CD14-positive monocyte (primary cell): ENCODE data around the gene ASPN. TPM values are rescaled to one million over a fixed set of nuclear protein-coding genes. Genes with fewer than 3 reads are reported as not detected.

Source experiments
- DNase-seq, 3 donors: peaks; one replicate each; pipeline ENCODE4 v3.0.0-alpha.2; 2011 to 2022
- H2AFZ ChIP-seq: 2 replicates; pipeline ENCODE4 v1.6.0; 2012; ENCODE audit warnings: mild to moderate bottlenecking, low read depth, low read length, inconsistent platforms; ENCODE audit not compliant: insufficient read depth, poor library complexity, severe bottlenecking
- H3K27ac ChIP-seq, 2 donors: 1 replicate in 1 of 2; 2 replicates in 1 of 2; pipeline ENCODE4 v1.5.1; 2012 to 2013; ENCODE audit warnings: low read length in 2 of 2, control low read depth in 1 of 2, inconsistent platforms in 1 of 2, low read depth in 1 of 2, mild to moderate bottlenecking in 1 of 2
- H3K27me3 ChIP-seq, 2 donors: one replicate each; pipeline versions ENCODE4 v1.6.0 to v1.6.1; 2011 to 2013; ENCODE audit warnings: low read length in 2 of 2; ENCODE audit not compliant: control insufficient read depth in 2 of 2, insufficient read depth in 2 of 2
- H3K36me3 ChIP-seq, 2 donors: replicated peaks in 1 of 2; 1 replicate in 1 of 2; 2 replicates in 1 of 2; pipeline versions ENCODE4 v1.5.1 to v1.6.1; 2012 to 2013; ENCODE audit warnings: low read length in 2 of 2, control low read depth in 1 of 2, inconsistent platforms in 1 of 2, mild to moderate bottlenecking in 1 of 2; ENCODE audit not compliant: insufficient read depth in 2 of 2, control insufficient read depth in 1 of 2
- H3K4me1 ChIP-seq, 2 donors: 1 replicate in 1 of 2; 2 replicates in 1 of 2; pipeline versions ENCODE4 v1.5.1 to v1.6.1; 2012 to 2013; ENCODE audit warnings: low read length in 2 of 2, control low read depth in 1 of 2, inconsistent platforms in 1 of 2, mild to moderate bottlenecking in 1 of 2, moderate library complexity in 1 of 2; ENCODE audit not compliant: insufficient read depth in 2 of 2, control insufficient read depth in 1 of 2
- H3K4me2 ChIP-seq: replicated peaks from 2 replicates; pipeline ENCODE3; 2012; ENCODE audit warnings: low read length, moderate library complexity, mild to moderate bottlenecking; ENCODE audit not compliant: poor library complexity, severe bottlenecking; ENCODE audit errors: extremely low read depth
- H3K4me3 ChIP-seq, 3 experiments: fragments of 200-600 bp in 1 of 3; sonication (generic) in 1 of 3; replicated peaks in 1 of 3; 1 replicate in 2 of 3; 2 replicates in 1 of 3; pipeline ENCODE4 v1.5.1; 2011 to 2013; ENCODE audit warnings: low read length in 3 of 3, mild to moderate bottlenecking in 3 of 3, control low read depth in 2 of 3, low read depth in 2 of 3, inconsistent platforms in 1 of 3, moderate library complexity in 1 of 3
- H3K79me2 ChIP-seq: 2 replicates; pipeline ENCODE4 v1.6.0; 2012; ENCODE audit warnings: mild to moderate bottlenecking, control low read depth, inconsistent platforms, low read length, moderate library complexity; ENCODE audit not compliant: insufficient read depth
- H3K9ac ChIP-seq: 2 replicates; pipeline ENCODE4 v1.6.0; 2017; ENCODE audit warnings: low read length, mild to moderate bottlenecking; ENCODE audit not compliant: insufficient read depth, poor library complexity, severe bottlenecking
- H3K9me3 ChIP-seq, 2 donors: replicated peaks in 1 of 2; 1 replicate in 1 of 2; 2 replicates in 1 of 2; pipeline versions ENCODE4 v1.5.1 to v1.6.1; 2012 to 2013; ENCODE audit warnings: low read length in 2 of 2, control low read depth in 1 of 2; ENCODE audit not compliant: control insufficient read depth in 1 of 2, insufficient read depth in 1 of 2
- H4K20me1 ChIP-seq: 2 replicates; pipeline ENCODE4 v1.6.0; 2012; ENCODE audit warnings: mild to moderate bottlenecking, low read length, control low read depth, moderate library complexity; ENCODE audit not compliant: insufficient read depth
- H3K27ac Mint-ChIP-seq, 7 donors: one replicate each; pipeline ENCODE4 v1.8.0; 2020; ENCODE audit warnings: mild to moderate bottlenecking in 7 of 7, mixed read lengths in 7 of 7, moderate library complexity in 6 of 7, inconsistent platforms in 2 of 7
- H3K27me3 Mint-ChIP-seq, 3 donors: one replicate each; pipeline ENCODE4 v1.8.0; 2021 to 2022; ENCODE audit warnings: low read depth in 3 of 3, mild to moderate bottlenecking in 3 of 3, mixed read lengths in 3 of 3, moderate library complexity in 3 of 3, inconsistent platforms in 1 of 3
- H3K36me3 Mint-ChIP-seq, 2 donors: one replicate each; pipeline ENCODE4 v1.8.0; 2020; ENCODE audit warnings: mixed read lengths in 2 of 2, inconsistent platforms in 1 of 2, mild to moderate bottlenecking in 1 of 2
- H3K4me1 Mint-ChIP-seq: one replicate; pipeline ENCODE4 v1.8.0; 2020; ENCODE audit warnings: mild to moderate bottlenecking, mixed read lengths
- H3K4me3 Mint-ChIP-seq, 2 donors: one replicate each; pipeline ENCODE4 v1.8.0; 2020; ENCODE audit warnings: mild to moderate bottlenecking in 2 of 2, mixed read lengths in 2 of 2, moderate library complexity in 1 of 2
- H3K9me3 Mint-ChIP-seq, 7 donors: one replicate each; pipeline ENCODE4 v1.8.0; 2020 to 2022; ENCODE audit warnings: mixed read lengths in 7 of 7, mild to moderate bottlenecking in 6 of 7, moderate library complexity in 6 of 7, inconsistent platforms in 2 of 7
- WGBS: methylation state at CpG from one replicate; pipeline ENCODE4 v1.1.5; 2013; ENCODE audit warnings: missing lambda C conversion rate; ENCODE audit not compliant: insufficient coverage; 5-methylcytosine and 5-hydroxymethylcytosine counted together
- intact Hi-C, 2 donors: fragments of 100-400 bp; cut with micrococcal nuclease; formaldehyde crosslinking; loops; one replicate each; pipeline versions ENCODE4 v1.15.0 to v1.15.1; 2023
- polyA plus RNA-seq, 3 donors: library from polyadenylated mRNA; depleted of rRNA in 1 of 3; unstranded in 2 of 3; stranded (reverse) in 1 of 3; fragments of 300-500 nt in 2 of 3; fragments of >200 nt in 1 of 3; fragmentation: Illumina TruSeq in 2 of 3; gene quantifications; 1 replicate in 2 of 3; 2 replicates in 1 of 3; pipeline ENCODE4 v1.2.3, GENCODE V29; 2012 to 2021
- TF ChIP-seq, protein P1 (sequence below): fragments of 200-600 bp; IDR thresholded peaks from one replicate; pipeline ENCODE4 v1.8.0; 2022; ENCODE audit warnings: antibody characterized with exemption, mild to moderate bottlenecking

Gene ASPN
- polyA plus RNA-seq, 3 donors: not detected

- no peak overlapping the region for H3K4me2 ChIP-seq
- Mint-ChIP-seq H3K4me1 (no peaks in the 10 kb centered on the region), H3K4me3 (no peak overlapping the region), H3K9me3 (no peaks in the 10 kb centered on the region), H3K27me3 (no peaks in the 10 kb centered on the region), H3K27ac (no peak overlapping the region), H3K36me3 (peaks cover 0 to 3% of the 10 kb centered on the region in 2 donors)
- no peaks in the 10 kb centered on the region for H3K36me3 ChIP-seq
- H3K4me1 ChIP-seq: no peaks in the 10 kb centered on the region
- H3K79me2 ChIP-seq: no peaks in the 10 kb centered on the region
- H3K9me3 ChIP-seq: no peaks in the 10 kb centered on the region
- H2AFZ ChIP-seq: no peak overlapping the region
- TF ChIP-seq, protein P1, sequence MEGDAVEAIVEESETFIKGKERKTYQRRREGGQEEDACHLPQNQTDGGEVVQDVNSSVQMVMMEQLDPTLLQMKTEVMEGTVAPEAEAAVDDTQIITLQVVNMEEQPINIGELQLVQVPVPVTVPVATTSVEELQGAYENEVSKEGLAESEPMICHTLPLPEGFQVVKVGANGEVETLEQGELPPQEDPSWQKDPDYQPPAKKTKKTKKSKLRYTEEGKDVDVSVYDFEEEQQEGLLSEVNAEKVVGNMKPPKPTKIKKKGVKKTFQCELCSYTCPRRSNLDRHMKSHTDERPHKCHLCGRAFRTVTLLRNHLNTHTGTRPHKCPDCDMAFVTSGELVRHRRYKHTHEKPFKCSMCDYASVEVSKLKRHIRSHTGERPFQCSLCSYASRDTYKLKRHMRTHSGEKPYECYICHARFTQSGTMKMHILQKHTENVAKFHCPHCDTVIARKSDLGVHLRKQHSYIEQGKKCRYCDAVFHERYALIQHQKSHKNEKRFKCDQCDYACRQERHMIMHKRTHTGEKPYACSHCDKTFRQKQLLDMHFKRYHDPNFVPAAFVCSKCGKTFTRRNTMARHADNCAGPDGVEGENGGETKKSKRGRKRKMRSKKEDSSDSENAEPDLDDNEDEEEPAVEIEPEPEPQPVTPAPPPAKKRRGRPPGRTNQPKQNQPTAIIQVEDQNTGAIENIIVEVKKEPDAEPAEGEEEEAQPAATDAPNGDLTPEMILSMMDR: no peak
- no peak for DNase-seq
- no peak overlapping the region for H3K9ac ChIP-seq
- no peaks in the 10 kb centered on the region for H3K27me3 ChIP-seq
- H4K20me1 ChIP-seq: no peaks in the 10 kb centered on the region
- intact Hi-C loops: no loop called here
- H3K27ac ChIP-seq: no peak overlapping the region
- no peak overlapping the region for H3K4me3 ChIP-seq
These were observed 18.9 kb downstream of the ASPN start for GRCh38 chr9:92463387-92463786.

- Histone ChIP-seq H3K4me1 (no peaks in the 10 kb centered on the region), H3K4me2 (no peak overlapping the region), H3K27ac (no peak overlapping the region), H3K9ac (no peak overlapping the region), H3K9me3 (no peaks in the 10 kb centered on the region), H3K79me2 (no peaks in the 10 kb centered on the region), H3K27me3 (no peaks in the 10 kb centered on the region), H4K20me1 (no peaks in the 10 kb centered on the region), H3K4me3 (no peak overlapping the region), H3K36me3 (no peaks in the 10 kb centered on the region), H2AFZ (no peak overlapping the region)
- H3K27ac Mint-ChIP-seq: no peak overlapping the region
- WGBS: no CpG with 5 or more reads among the region's 4 CpGs
- no peaks in the 10 kb centered on the region for H3K4me1 Mint-ChIP-seq
- no peak for DNase-seq
- TF ChIP-seq, protein P1: no peak
- H3K4me3 Mint-ChIP-seq: no peak overlapping the region
- H3K36me3 Mint-ChIP-seq: no peaks in the 10 kb centered on the region
- no peaks in the 10 kb centered on the region for H3K27me3 Mint-ChIP-seq
- no peaks in the 10 kb centered on the region for H3K9me3 Mint-ChIP-seq
- intact Hi-C loops: no loop called here
These were observed 24.7 kb downstream of the ASPN start for GRCh38 chr9:92457576-92457975.
